Left ventricle myocardium inferior (tissue), 1 donor: ENCODE data around the gene SLC44A3. TPM values are rescaled to one million over a fixed set of nuclear protein-coding genes. Genes with fewer than 3 reads are reported as not detected.
A peak's percentile ranks its signal among the peaks of the same experiment; 100 is the strongest.

ENCODE experiments used
- DNase-seq: peaks from one replicate; pipeline ENCODE4 v3.0.0-alpha.2; 2020
- H3K27ac ChIP-seq: fragments of 200-600 bp; replicated peaks from 2 replicates; pipeline ENCODE4 v1.8.0; 2021
- H3K27me3 ChIP-seq: fragments of 200-600 bp; 2 replicates; pipeline ENCODE4 v1.8.0; 2021; ENCODE audit warnings: low read depth
- H3K36me3 ChIP-seq: fragments of 200-600 bp; 2 replicates; pipeline ENCODE4 v1.8.0; 2021
- H3K4me1 ChIP-seq: fragments of 200-600 bp; 2 replicates; pipeline ENCODE4 v1.8.0; 2021
- H3K4me3 ChIP-seq: fragments of 200-600 bp; 2 replicates; pipeline ENCODE4 v1.8.0; 2021; ENCODE audit warnings: mild to moderate bottlenecking, moderate library complexity
- H3K9me3 ChIP-seq: fragments of 200-600 bp; replicated peaks from 2 replicates; pipeline ENCODE4 v1.8.0; 2021
- intact Hi-C: fragments of 100-400 bp; cut with micrococcal nuclease; formaldehyde crosslinking; loops from one replicate; pipeline ENCODE4 v1.11.0; 2022
- total RNA-seq: library from RNA; stranded (reverse); fragmentation: NEBNext Ultra II Directional; extraction: Animal tissue kit (Norgen Biotek cat#: 25700); gene quantifications from one replicate; pipeline ENCODE4 v1.2.1, GENCODE V29; 2021
- TF ChIP-seq, protein P1 (sequence below): fragments of 200-600 bp; IDR thresholded peaks from 2 replicates; pipeline ENCODE4 v1.8.0; 2021; ENCODE audit warnings: antibody characterized with exemption, mild to moderate bottlenecking, borderline replicate concordance
- donor health status: DM: no; HTN: yes; CAD: no; lungs with severe emphysema.

Gene SLC44A3
- total RNA-seq, 1 donor from 2014 or later, result 5.9 TPM

DNA sequence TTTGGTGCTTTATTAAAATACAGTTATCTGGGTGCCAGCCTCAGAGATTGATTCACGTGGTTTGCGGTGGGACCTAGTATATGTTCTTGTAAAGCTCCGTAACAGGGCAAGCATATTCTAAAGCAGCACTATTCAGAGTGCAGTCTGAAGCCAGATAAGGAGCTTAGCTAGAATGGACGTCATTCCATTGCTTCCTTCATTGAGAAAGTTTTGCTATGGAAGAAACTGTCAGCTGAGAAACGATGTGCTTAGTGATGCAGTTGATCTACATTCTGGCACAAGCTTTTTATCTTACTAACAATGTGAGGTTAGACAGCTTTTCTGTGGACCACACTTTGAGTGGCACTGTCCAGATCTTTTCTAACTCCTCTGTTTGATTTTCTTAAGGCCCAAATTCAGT is 26.2 kb downstream of the SLC44A3 start:
- Histone ChIP-seq H3K36me3 (no peaks in the 10 kb centered on the region), H3K4me3 (no peak overlapping the region), H3K4me1 (peaks cover 17% of the 10 kb centered on the region), H3K27me3 (no peaks in the 10 kb centered on the region), H3K27ac (peak overlapping the region; percentile 61), H3K9me3 (no peaks in the 10 kb centered on the region)
- TF ChIP-seq, protein P1, sequence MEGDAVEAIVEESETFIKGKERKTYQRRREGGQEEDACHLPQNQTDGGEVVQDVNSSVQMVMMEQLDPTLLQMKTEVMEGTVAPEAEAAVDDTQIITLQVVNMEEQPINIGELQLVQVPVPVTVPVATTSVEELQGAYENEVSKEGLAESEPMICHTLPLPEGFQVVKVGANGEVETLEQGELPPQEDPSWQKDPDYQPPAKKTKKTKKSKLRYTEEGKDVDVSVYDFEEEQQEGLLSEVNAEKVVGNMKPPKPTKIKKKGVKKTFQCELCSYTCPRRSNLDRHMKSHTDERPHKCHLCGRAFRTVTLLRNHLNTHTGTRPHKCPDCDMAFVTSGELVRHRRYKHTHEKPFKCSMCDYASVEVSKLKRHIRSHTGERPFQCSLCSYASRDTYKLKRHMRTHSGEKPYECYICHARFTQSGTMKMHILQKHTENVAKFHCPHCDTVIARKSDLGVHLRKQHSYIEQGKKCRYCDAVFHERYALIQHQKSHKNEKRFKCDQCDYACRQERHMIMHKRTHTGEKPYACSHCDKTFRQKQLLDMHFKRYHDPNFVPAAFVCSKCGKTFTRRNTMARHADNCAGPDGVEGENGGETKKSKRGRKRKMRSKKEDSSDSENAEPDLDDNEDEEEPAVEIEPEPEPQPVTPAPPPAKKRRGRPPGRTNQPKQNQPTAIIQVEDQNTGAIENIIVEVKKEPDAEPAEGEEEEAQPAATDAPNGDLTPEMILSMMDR, result no peak
- intact Hi-C loops, result no loop called here
- DNase-seq, result no peak

DNA sequence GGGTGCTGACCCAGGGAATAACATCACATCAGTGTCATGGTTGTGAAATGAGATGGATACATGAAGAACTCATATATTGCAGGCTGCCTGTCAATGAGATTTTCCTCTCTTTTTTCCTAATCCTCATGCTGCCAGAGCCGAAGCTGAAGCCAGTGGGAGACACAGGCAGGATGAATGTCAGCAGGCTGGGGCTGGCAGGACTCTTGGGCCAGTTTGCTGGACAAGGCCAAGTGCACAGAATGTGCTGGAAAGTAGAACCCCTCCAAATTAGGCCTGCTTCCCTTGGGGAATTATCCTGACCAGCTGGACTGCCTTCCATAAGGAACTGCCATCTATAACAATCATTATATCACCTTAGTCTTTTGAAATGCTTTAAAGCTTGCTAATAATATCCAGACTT is 31.4 kb downstream of the SLC44A3 start:
- TF ChIP-seq, protein P1, result no peak
- no peak for DNase-seq
- intact Hi-C loops, result loop anchor here (5.0 kb wide), 1 partner anchor 191 kb away; no protein-coding TSS in a partner anchor
- Histone ChIP-seq H3K9me3 (no peaks in the 10 kb centered on the region), H3K27ac (peak overlapping the region; percentile 49), H3K36me3 (no peaks in the 10 kb centered on the region), H3K4me3 (no peak overlapping the region), H3K4me1 (peaks cover 44% of the 10 kb centered on the region), H3K27me3 (no peaks in the 10 kb centered on the region)

DNA sequence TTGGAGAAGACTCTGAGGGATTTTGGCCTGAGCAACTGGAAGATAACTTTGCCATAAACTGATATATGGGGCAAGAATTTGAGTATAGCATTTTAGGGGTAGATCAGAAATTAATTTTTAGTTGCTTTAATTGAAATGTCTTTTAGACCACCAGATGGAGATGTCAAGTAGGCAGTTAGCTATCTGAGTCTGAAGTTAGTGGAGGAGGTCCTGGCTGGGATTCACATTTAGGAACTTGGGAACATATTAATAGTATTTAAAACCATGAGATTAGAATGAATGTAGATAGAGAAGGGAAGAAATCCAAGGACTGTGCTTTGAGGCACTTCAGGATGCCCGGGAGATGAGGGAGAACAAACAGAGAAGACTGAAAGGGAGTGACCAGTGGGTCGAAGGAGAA is 32.6 kb downstream of the SLC44A3 start:
- Histone ChIP-seq H3K27me3 (no peaks in the 10 kb centered on the region), H3K9me3 (no peaks in the 10 kb centered on the region), H3K36me3 (no peaks in the 10 kb centered on the region), H3K27ac (peak overlapping the region; percentile 36), H3K4me1 (peaks cover 42% of the 10 kb centered on the region), H3K4me3 (no peak overlapping the region)
- intact Hi-C loops, result loop anchor here (5.0 kb wide), 1 partner anchor 190 kb away; no protein-coding TSS in a partner anchor
- no peak for DNase-seq
- TF ChIP-seq, protein P1, result peak; percentile 26

DNA sequence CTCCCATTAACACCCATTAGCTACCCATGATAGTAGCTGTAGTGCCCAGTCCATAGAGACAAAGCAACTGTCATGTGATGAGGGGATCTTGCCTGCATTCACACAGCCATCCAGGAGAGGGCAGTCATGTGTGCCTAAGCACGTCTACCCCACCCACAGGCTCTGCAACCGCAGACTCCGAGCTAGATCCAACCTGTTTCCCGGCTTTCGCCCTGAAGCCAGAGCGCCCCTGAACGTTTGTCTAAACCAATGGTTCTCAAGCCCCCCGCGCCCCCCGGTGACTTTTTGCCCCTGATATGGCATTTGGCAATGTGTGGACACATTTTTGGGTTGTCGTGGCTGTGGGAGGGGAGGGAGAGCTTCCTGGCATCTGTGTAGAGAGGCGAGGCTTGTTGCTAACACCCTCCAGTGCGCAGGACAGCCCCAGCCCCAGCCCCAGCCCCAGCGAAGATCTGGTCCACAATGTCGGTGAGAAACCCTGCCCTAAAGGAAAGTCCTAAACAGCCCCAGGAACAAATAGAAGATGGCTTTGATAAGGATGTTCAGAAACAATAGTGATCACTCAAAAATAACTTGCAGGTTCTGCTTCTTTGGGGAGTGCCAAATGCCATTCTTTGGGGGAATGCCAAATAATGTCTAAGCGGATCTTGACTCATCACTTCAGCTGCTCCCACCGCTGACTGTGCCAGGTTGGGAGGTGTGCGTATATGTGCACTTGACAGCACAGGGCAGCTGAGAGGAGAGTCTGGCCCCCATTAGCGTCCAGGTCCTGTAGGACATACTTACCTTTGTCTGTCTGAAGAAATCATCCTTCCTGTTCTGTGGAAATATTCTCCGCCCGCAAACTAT is 34.5 kb downstream of the SLC44A3 start:
- Histone ChIP-seq H3K27me3 (no peaks in the 10 kb centered on the region), H3K9me3 (no peaks in the 10 kb centered on the region), H3K27ac (peak overlapping the region; percentile 74), H3K4me3 (peak overlapping the region; percentile 63), H3K36me3 (no peaks in the 10 kb centered on the region), H3K4me1 (peaks cover 36% of the 10 kb centered on the region)
- TF ChIP-seq, protein P1, result peak; percentile 95
- DNase-seq, result peak; percentile 84
- intact Hi-C loops, result loop anchor here (5.0 kb wide), 1 partner anchor 188 kb away; no protein-coding TSS in a partner anchor

DNA sequence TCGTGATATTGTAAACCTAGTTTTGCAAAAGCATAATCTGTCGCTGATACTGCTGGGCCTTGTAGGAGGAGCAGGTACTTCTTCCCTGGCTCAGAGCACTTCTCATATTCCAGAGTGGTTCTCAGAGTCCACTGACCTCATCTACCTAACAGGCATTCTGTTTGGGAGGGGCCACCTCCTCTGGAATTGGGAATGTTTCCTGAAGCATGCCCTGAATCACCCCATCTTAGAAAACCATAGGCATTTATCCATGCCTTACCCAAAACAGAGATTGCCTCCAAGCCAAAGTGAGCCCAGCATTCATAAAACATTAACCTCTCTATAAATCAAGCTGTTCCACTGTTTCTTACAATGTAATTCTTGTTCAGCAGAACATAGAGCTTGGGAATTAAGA is 35.1 kb downstream of the SLC44A3 start:
- Histone ChIP-seq H3K27ac (peak overlapping the region; percentile 74), H3K4me1 (peaks cover 36% of the 10 kb centered on the region), H3K9me3 (no peaks in the 10 kb centered on the region), H3K27me3 (no peaks in the 10 kb centered on the region), H3K4me3 (peak overlapping the region; percentile 63), H3K36me3 (no peaks in the 10 kb centered on the region)
- TF ChIP-seq, protein P1, result no peak
- intact Hi-C loops, result no loop called here
- DNase-seq, result no peak
